ENCODE data around the gene NPY2R.

Gene NPY2R

DNA sequence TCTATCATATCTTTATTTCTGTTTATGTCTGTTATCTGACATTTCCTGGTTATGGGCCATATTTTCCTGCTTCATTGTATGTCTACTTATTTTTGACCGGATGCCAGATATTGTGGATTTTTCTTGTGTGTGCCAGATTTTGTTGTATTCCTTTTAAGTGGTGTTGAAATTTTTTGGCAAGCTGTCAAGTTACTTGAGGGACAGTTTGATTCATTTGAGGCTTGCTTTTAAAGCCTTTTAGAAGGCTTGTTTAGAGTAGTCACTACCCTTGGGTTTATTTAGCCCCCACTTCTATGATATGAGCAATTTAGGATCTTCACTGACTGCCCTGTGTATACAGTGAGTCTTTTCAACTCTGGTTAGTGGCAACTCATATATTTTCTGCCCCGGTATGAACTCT is 29.2 kb upstream of the NPY2R start:
- no peak overlapping the region for H3K4me3 ChIP-seq (ENCODE audit: low read depth, low read length, poor library complexity, severe bottlenecking)
- H3K9me2 ChIP-seq (ENCODE audit: low read depth, low read length): no peaks in the 10 kb centered on the region
- H3K4me1 ChIP-seq (ENCODE audit: insufficient read depth, low read length, severe bottlenecking): no peaks in the 10 kb centered on the region
- no peak overlapping the region for H2AFZ ChIP-seq (ENCODE audit: low read length)
- H3K9me3 ChIP-seq (ENCODE audit: low read length): no peaks in the 10 kb centered on the region
- no peak overlapping the region for H3K9ac ChIP-seq (ENCODE audit: low read length)
- no peak overlapping the region for H3K4me2 ChIP-seq (ENCODE audit: low read length)
- no peaks in the 10 kb centered on the region for H3K79me2 ChIP-seq (ENCODE audit: insufficient read depth, low read length)
- no peaks in the 10 kb centered on the region for H4K20me1 ChIP-seq (ENCODE audit: insufficient read depth, low read length)
- H3K36me3 ChIP-seq (ENCODE audit: insufficient read depth, low read length): no peaks in the 10 kb centered on the region
- H3K27ac ChIP-seq (ENCODE audit: low read depth, low read length, poor library complexity, severe bottlenecking): no peak overlapping the region
- H3K27me3 ChIP-seq (ENCODE audit: insufficient read depth, low read length): no peaks in the 10 kb centered on the region
- no peaks in the 10 kb centered on the region for H3F3A ChIP-seq (ENCODE audit: insufficient read depth, low read length)
- no peak for TF ChIP-seq EZH2 (IDR thresholded peaks at IDR 0.05; ENCODE audit: borderline replicate concordance, low read length)
- TF ChIP-seq, protein P1, sequence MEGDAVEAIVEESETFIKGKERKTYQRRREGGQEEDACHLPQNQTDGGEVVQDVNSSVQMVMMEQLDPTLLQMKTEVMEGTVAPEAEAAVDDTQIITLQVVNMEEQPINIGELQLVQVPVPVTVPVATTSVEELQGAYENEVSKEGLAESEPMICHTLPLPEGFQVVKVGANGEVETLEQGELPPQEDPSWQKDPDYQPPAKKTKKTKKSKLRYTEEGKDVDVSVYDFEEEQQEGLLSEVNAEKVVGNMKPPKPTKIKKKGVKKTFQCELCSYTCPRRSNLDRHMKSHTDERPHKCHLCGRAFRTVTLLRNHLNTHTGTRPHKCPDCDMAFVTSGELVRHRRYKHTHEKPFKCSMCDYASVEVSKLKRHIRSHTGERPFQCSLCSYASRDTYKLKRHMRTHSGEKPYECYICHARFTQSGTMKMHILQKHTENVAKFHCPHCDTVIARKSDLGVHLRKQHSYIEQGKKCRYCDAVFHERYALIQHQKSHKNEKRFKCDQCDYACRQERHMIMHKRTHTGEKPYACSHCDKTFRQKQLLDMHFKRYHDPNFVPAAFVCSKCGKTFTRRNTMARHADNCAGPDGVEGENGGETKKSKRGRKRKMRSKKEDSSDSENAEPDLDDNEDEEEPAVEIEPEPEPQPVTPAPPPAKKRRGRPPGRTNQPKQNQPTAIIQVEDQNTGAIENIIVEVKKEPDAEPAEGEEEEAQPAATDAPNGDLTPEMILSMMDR (IDR thresholded peaks at IDR 0.05; ENCODE audit: low read length): no peak

DNA sequence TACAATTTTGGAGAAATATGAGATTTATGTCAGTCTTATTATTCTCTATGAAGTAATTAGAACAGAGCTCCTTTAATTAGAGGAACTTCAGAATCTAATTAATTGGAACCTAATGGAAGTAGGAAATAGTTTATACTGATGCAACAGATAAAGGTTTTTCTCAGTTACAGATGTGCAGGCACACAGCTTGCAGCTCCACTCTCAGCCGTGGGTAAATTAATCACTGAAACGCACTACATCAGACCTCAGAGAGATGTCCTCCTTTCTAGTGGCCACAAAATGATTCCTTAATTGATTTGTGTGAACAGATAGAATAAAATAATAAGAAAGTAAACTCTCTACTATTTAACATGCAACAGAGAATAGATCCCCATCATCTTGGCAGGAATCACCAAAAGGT is 21.5 kb upstream of the NPY2R start:
- Histone ChIP-seq H3K9me2 (ENCODE audit: low read depth, low read length) (no peaks in the 10 kb centered on the region), H3K4me1 (ENCODE audit: insufficient read depth, low read length, severe bottlenecking) (no peaks in the 10 kb centered on the region), H3K36me3 (ENCODE audit: insufficient read depth, low read length) (no peaks in the 10 kb centered on the region), H3K4me3 (ENCODE audit: low read depth, low read length, poor library complexity, severe bottlenecking) (no peak overlapping the region), H3K79me2 (ENCODE audit: insufficient read depth, low read length) (no peaks in the 10 kb centered on the region), H3K4me2 (ENCODE audit: low read length) (no peak overlapping the region), H4K20me1 (ENCODE audit: insufficient read depth, low read length) (no peaks in the 10 kb centered on the region), H3K27ac (ENCODE audit: low read depth, low read length, poor library complexity, severe bottlenecking) (no peak overlapping the region), H3K27me3 (ENCODE audit: insufficient read depth, low read length) (no peaks in the 10 kb centered on the region), H3F3A (ENCODE audit: insufficient read depth, low read length) (no peaks in the 10 kb centered on the region), H2AFZ (ENCODE audit: low read length) (no peak overlapping the region), H3K9me3 (ENCODE audit: low read length) (no peaks in the 10 kb centered on the region), H3K9ac (ENCODE audit: low read length) (no peak overlapping the region)
- TF ChIP-seq EZH2 (IDR thresholded peaks at IDR 0.05; ENCODE audit: borderline replicate concordance, low read length): no peak
- TF ChIP-seq, protein P1 (IDR thresholded peaks at IDR 0.05; ENCODE audit: low read length): no peak

DNA sequence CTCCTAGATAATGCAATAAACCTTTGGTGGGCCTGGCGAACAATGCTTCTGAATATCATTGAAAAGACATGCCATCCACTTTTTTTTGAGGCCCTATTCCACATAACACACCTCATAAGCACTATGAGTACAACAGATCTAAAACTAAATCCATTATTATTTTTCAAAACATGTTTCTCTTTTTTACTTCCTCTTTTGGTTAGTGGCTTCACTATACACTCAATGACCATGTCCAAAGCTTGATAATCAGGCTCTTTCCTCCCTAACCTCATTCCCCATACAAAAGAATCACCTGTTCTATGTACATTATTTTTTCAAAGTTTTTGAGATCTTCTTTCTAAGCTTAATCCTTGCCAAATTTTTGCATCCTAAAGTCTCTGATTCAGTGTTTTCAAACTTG is 20.4 kb upstream of the NPY2R start:
- Histone ChIP-seq H3K4me1 (ENCODE audit: insufficient read depth, low read length, severe bottlenecking) (no peaks in the 10 kb centered on the region), H2AFZ (ENCODE audit: low read length) (no peak overlapping the region), H3K4me2 (ENCODE audit: low read length) (no peak overlapping the region), H3K36me3 (ENCODE audit: insufficient read depth, low read length) (no peaks in the 10 kb centered on the region), H3K27ac (ENCODE audit: low read depth, low read length, poor library complexity, severe bottlenecking) (no peak overlapping the region), H3F3A (ENCODE audit: insufficient read depth, low read length) (no peaks in the 10 kb centered on the region), H3K27me3 (ENCODE audit: insufficient read depth, low read length) (no peaks in the 10 kb centered on the region), H3K9ac (ENCODE audit: low read length) (no peak overlapping the region), H3K79me2 (ENCODE audit: insufficient read depth, low read length) (no peaks in the 10 kb centered on the region), H3K9me3 (ENCODE audit: low read length) (no peaks in the 10 kb centered on the region), H4K20me1 (ENCODE audit: insufficient read depth, low read length) (no peaks in the 10 kb centered on the region), H3K4me3 (ENCODE audit: low read depth, low read length, poor library complexity, severe bottlenecking) (no peak overlapping the region), H3K9me2 (ENCODE audit: low read depth, low read length) (no peaks in the 10 kb centered on the region)
- TF ChIP-seq, protein P1 (IDR thresholded peaks at IDR 0.05; ENCODE audit: low read length): no peak
- no peak for TF ChIP-seq EZH2 (IDR thresholded peaks at IDR 0.05; ENCODE audit: borderline replicate concordance, low read length)
